ENCODE data around the gene PIEZO2. TPM values are rescaled to one million over a fixed set of nuclear protein-coding genes. Genes with fewer than 3 reads are reported as not detected.

Gene PIEZO2
- total and polyA plus RNA-seq, 4 donors = 2.6 to 233 (median 18.8) TPM

DNA sequence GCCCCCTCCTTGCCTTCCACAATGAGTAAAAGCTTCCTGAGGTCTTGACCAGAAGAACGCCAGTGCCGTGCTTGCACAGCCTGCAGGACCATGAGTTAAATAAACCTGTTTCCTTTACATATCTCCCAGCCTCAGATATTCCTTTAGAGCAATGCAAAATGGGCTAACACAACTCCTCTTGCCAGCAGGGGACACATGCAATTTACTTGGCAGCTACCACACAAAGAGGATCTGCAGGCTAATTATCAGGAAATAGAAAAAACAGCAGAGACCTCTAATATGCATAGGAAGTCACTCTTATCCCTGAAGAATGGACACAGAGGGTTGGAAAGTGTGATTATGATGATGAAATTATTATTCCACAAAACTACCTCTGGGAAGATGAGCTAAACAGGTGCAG lies 114.0 kb downstream of the PIEZO2 start:
- ATAC-seq (ENCODE audit: insufficient read depth, low FRiP score) (no peak), DNase-seq (no peak)
- WGBS, 2 donors = 58 to 81% methylated on average over 2 of the region's 2 CpGs
- TF ChIP-seq, protein P1, sequence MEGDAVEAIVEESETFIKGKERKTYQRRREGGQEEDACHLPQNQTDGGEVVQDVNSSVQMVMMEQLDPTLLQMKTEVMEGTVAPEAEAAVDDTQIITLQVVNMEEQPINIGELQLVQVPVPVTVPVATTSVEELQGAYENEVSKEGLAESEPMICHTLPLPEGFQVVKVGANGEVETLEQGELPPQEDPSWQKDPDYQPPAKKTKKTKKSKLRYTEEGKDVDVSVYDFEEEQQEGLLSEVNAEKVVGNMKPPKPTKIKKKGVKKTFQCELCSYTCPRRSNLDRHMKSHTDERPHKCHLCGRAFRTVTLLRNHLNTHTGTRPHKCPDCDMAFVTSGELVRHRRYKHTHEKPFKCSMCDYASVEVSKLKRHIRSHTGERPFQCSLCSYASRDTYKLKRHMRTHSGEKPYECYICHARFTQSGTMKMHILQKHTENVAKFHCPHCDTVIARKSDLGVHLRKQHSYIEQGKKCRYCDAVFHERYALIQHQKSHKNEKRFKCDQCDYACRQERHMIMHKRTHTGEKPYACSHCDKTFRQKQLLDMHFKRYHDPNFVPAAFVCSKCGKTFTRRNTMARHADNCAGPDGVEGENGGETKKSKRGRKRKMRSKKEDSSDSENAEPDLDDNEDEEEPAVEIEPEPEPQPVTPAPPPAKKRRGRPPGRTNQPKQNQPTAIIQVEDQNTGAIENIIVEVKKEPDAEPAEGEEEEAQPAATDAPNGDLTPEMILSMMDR (IDR thresholded peaks at IDR 0.05; ENCODE audit: control extremely low read depth, extremely low read depth) = no peak
- Histone ChIP-seq H3K9ac (ENCODE audit: insufficient read depth in 1 of 2, low read length in 2 of 2) (no peak overlapping the region), H3K27ac (ENCODE audit: low read depth in 1 of 2, low read length in 1 of 2) (no peak overlapping the region), H3K27me3 (ENCODE audit: control insufficient read depth in 3 of 3, insufficient read depth in 3 of 3, low read length in 2 of 3) (no peaks in the 10 kb centered on the region), H3K4me1 (ENCODE audit: control insufficient read depth in 5 of 5, insufficient read depth in 5 of 5, low read length in 5 of 5) (peaks cover 0 to 58% (median 18%) of the 10 kb centered on the region in 5 donors), H3K4me3 (no peak overlapping the region), H3K36me3 (ENCODE audit: control insufficient read depth in 4 of 4, insufficient read depth in 4 of 4, low read length in 4 of 4) (peaks cover 0 to 12% (median 0%) of the 10 kb centered on the region in 4 donors), H3K9me3 (ENCODE audit: control insufficient read depth in 4 of 4, insufficient read depth in 3 of 4, low read length in 3 of 4) (peaks cover 0 to 1% (median 0%) of the 10 kb centered on the region in 4 donors)

DNA sequence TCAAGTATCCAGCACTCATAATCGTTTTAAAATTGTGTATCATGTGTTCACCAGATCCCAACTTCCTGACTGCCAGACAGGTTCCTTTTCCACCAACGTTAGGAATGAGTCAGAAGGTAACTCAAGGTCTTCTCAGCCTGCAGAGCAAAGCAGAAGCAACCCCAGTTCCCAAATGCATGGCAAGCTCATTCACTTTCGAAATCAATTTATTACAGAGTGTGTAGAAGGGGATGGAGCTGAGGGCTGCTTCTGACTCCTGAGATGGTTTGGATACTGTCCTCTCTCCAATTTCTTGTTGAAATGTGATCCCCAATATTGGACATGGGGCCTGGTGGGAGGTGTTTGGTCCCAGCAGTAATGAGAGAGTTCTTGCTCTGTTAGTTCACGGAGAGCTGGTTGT lies 114.5 kb downstream of the PIEZO2 start:
- ATAC-seq (ENCODE audit: insufficient read depth, low FRiP score) = no peak
- TF ChIP-seq, protein P1 (IDR thresholded peaks at IDR 0.05; ENCODE audit: control extremely low read depth, extremely low read depth) = no peak
- 50 to 54% methylated on average over 4 of the region's 4 CpGs for WGBS, 2 donors

DNA sequence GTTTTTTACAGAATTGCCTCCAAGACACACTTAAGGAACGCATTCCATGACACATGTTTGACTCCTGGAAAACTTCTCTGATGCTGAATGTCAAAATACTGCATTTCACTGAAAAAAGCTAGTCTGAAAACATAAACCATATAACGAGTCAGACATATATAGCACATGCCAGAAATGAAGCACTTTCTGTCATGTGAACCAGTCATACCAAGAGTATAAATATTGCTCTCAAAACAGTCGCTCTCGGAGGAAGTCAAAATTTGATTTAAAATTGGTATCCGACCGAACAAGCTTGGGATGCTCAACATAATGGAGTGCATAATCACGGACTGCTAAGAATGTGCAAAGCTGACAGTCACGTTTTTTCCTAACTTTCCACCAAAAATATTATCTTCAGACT lies 115.9 kb downstream of the PIEZO2 start:
- DNase-seq (no peak), ATAC-seq (ENCODE audit: insufficient read depth, low FRiP score) (no peak)
- H3K9me3 ChIP-seq (ENCODE audit: control insufficient read depth in 4 of 4, insufficient read depth in 3 of 4, low read length in 3 of 4) = peaks cover 0 to 1% (median 0%) of the 10 kb centered on the region in 4 donors
- TF ChIP-seq, protein P1 (IDR thresholded peaks at IDR 0.05; ENCODE audit: control extremely low read depth, extremely low read depth) = no peak
- H3K27me3 ChIP-seq (ENCODE audit: control insufficient read depth in 3 of 3, insufficient read depth in 3 of 3, low read length in 2 of 3) = no peaks in the 10 kb centered on the region
- H3K9ac ChIP-seq (ENCODE audit: insufficient read depth in 1 of 2, low read length in 2 of 2) = no peak overlapping the region
- peaks cover 0 to 15% (median 4%) of the 10 kb centered on the region in 4 donors for H3K36me3 ChIP-seq (ENCODE audit: control insufficient read depth in 4 of 4, insufficient read depth in 4 of 4, low read length in 4 of 4)
- H3K4me3 ChIP-seq = no peak overlapping the region
- H3K4me1 ChIP-seq (ENCODE audit: control insufficient read depth in 5 of 5, insufficient read depth in 5 of 5, low read length in 5 of 5) = peaks cover 0 to 39% (median 15%) of the 10 kb centered on the region in 5 donors
- WGBS, 2 donors = 91 to 93% methylated on average over 8 of the region's 8 CpGs
- no peak overlapping the region for H3K27ac ChIP-seq (ENCODE audit: low read depth in 1 of 2, low read length in 1 of 2)

More for the DNA sequence above, 114.5 kb downstream of the PIEZO2 start:
- H3K27me3 ChIP-seq (ENCODE audit: control insufficient read depth in 3 of 3, insufficient read depth in 3 of 3, low read length in 2 of 3) = no peaks in the 10 kb centered on the region
- H3K4me3 ChIP-seq = no peak overlapping the region
- peaks cover 0 to 53% (median 18%) of the 10 kb centered on the region in 5 donors for H3K4me1 ChIP-seq (ENCODE audit: control insufficient read depth in 5 of 5, insufficient read depth in 5 of 5, low read length in 5 of 5)
- no peak overlapping the region for H3K27ac ChIP-seq (ENCODE audit: low read depth in 1 of 2, low read length in 1 of 2)
- no peak overlapping the region for H3K9ac ChIP-seq (ENCODE audit: insufficient read depth in 1 of 2, low read length in 2 of 2)
- H3K36me3 ChIP-seq (ENCODE audit: control insufficient read depth in 4 of 4, insufficient read depth in 4 of 4, low read length in 4 of 4) = peaks cover 0 to 14% (median under 1%) of the 10 kb centered on the region in 4 donors
- peaks cover 0 to 1% (median 0%) of the 10 kb centered on the region in 4 donors for H3K9me3 ChIP-seq (ENCODE audit: control insufficient read depth in 4 of 4, insufficient read depth in 3 of 4, low read length in 3 of 4)
- DNase-seq = no peak

DNA sequence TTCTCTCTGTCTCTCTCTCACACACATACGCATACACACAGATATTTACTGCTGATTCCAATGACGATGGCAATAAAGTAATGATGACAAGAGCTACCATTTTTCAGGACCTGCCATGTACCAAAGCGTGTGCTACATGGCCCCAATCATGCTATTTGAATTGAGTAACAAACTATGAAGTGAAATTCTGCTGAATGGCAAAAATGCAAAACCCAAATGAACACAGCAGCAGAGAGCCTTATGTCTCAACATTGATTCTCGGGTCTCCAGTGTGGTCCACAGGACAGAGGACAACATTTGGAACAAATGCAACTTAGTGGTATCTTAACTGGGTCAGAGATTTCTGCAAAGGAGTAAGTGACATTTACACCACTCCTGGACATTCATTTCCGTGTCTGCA lies 117.4 kb downstream of the PIEZO2 start:
- Histone ChIP-seq H3K4me1 (ENCODE audit: control insufficient read depth in 5 of 5, insufficient read depth in 5 of 5, low read length in 5 of 5) (peaks cover 0 to 25% (median 15%) of the 10 kb centered on the region in 5 donors), H3K9ac (ENCODE audit: insufficient read depth in 1 of 2, low read length in 2 of 2) (no peak overlapping the region), H3K4me3 (no peak overlapping the region), H3K27me3 (ENCODE audit: control insufficient read depth in 3 of 3, insufficient read depth in 3 of 3, low read length in 2 of 3) (no peaks in the 10 kb centered on the region), H3K9me3 (ENCODE audit: control insufficient read depth in 4 of 4, insufficient read depth in 3 of 4, low read length in 3 of 4) (peaks cover 0 to 1% (median 0%) of the 10 kb centered on the region in 4 donors), H3K36me3 (ENCODE audit: control insufficient read depth in 4 of 4, insufficient read depth in 4 of 4, low read length in 4 of 4) (peaks cover 0 to 17% (median 4%) of the 10 kb centered on the region in 4 donors), H3K27ac (ENCODE audit: low read depth in 1 of 2, low read length in 1 of 2) (no peak overlapping the region)
- no peak for ATAC-seq (ENCODE audit: insufficient read depth, low FRiP score)
- no peak for DNase-seq
- WGBS, 2 donors = 90 to 98% methylated on average over 5 of the region's 5 CpGs
- TF ChIP-seq, protein P1 (IDR thresholded peaks at IDR 0.05; ENCODE audit: control extremely low read depth, extremely low read depth) = no peak
